Stimulated activated naive B cell treated with anti-CD40 and anti-IgM and Interleukin-4, amounts not matched to agents 10 μg/mL and 1 μg/mL and 100 μg/mL, for 72 hours (primary cell): Measurements from ENCODE around the gene NDST1.
"Not testable (repeated sequence)": the region's sequence is repeated elsewhere in the genome, so short reads cannot be mapped to it uniquely, and the experiment has no call there.

Experiments
- ATAC-seq, 2 donors: fragments of 150-1000 bp; cut with Tn5 transposase; replicated peaks; 2 replicates each; pipeline ENCODE4 v1.10.0; 2021; ENCODE audit warnings: moderate library complexity in 1 of 2
- DNase-seq: peaks from one replicate; pipeline ENCODE4 v3.0.0; 2021
- H3K27ac Mint-ChIP-seq: one replicate; pipeline ENCODE4 v1.8.0; 2022; ENCODE audit warnings: mild to moderate bottlenecking, mixed read lengths
- H3K27me3 Mint-ChIP-seq, 2 donors: one replicate each; pipeline ENCODE4 v1.8.0; 2022; ENCODE audit warnings: mixed read lengths in 2 of 2
- H3K36me3 Mint-ChIP-seq, 2 donors: one replicate each; pipeline ENCODE4 v1.8.0; 2022; ENCODE audit warnings: mixed read lengths in 2 of 2, mild to moderate bottlenecking in 1 of 2
- H3K4me1 Mint-ChIP-seq, 2 donors: one replicate each; pipeline ENCODE4 v1.8.0; 2022; ENCODE audit warnings: mixed read lengths in 2 of 2, mild to moderate bottlenecking in 1 of 2
- H3K4me3 Mint-ChIP-seq, 2 donors: one replicate each; pipeline ENCODE4 v1.8.0; 2022; ENCODE audit warnings: mild to moderate bottlenecking in 2 of 2, mixed read lengths in 2 of 2, moderate library complexity in 1 of 2
- H3K9me3 Mint-ChIP-seq, 2 donors: one replicate each; pipeline ENCODE4 v1.8.0; 2022; ENCODE audit warnings: mixed read lengths in 2 of 2, mild to moderate bottlenecking in 1 of 2

The NDST1 gene

GRCh38 chr5:150508277-150508640, 328 bp downstream of the NDST1 start:
- Mint-ChIP-seq H3K27ac (no peak overlapping the region), H3K9me3 (no peaks in the 10 kb centered on the region), H3K4me1 (peaks cover 5 to 13% of the 10 kb centered on the region in 2 donors), H3K4me3 (no peak overlapping the region), H3K27me3 (no peaks in the 10 kb centered on the region), H3K36me3 (no peaks in the 10 kb centered on the region)
- no peak for DNase-seq
- no peak for ATAC-seq

GRCh38 chr5:150508828-150509227, 897 bp downstream of the NDST1 start:
- no peak for DNase-seq
- H3K27me3 Mint-ChIP-seq = no peaks in the 10 kb centered on the region
- H3K4me1 Mint-ChIP-seq = peaks cover 5 to 13% of the 10 kb centered on the region in 2 donors
- H3K36me3 Mint-ChIP-seq = no peaks in the 10 kb centered on the region
- no peak overlapping the region for H3K4me3 Mint-ChIP-seq
- no peak for ATAC-seq
- no peaks in the 10 kb centered on the region for H3K9me3 Mint-ChIP-seq
- H3K27ac Mint-ChIP-seq = no peak overlapping the region

- Mint-ChIP-seq H3K4me3 (no peak overlapping the region), H3K9me3 (no peaks in the 10 kb centered on the region), H3K36me3 (no peaks in the 10 kb centered on the region), H3K4me1 (peaks cover 5 to 13% of the 10 kb centered on the region in 2 donors), H3K27ac (no peak overlapping the region), H3K27me3 (no peaks in the 10 kb centered on the region)
- ATAC-seq (no peak), DNase-seq (no peak)
These were observed 2.1 kb downstream of the NDST1 start for GRCh38 chr5:150509992-150510391.

- Mint-ChIP-seq H3K4me3 (no peak overlapping the region), H3K27me3 (no peaks in the 10 kb centered on the region), H3K27ac (no peak overlapping the region), H3K36me3 (no peaks in the 10 kb centered on the region), H3K9me3 (no peaks in the 10 kb centered on the region), H3K4me1 (peaks cover 5 to 13% of the 10 kb centered on the region in 2 donors)
- DNase-seq (no peak), ATAC-seq (no peak)
These were observed 2.7 kb downstream of the NDST1 start for GRCh38 chr5:150510460-150511263.

- H3K27ac Mint-ChIP-seq = no peak overlapping the region
- H3K36me3 Mint-ChIP-seq = no peaks in the 10 kb centered on the region
- no peak overlapping the region for H3K4me3 Mint-ChIP-seq
- no peaks in the 10 kb centered on the region for H3K27me3 Mint-ChIP-seq
- ATAC-seq = no peak
- no peak for DNase-seq
- H3K4me1 Mint-ChIP-seq = peaks cover 5 to 13% of the 10 kb centered on the region in 2 donors
- no peaks in the 10 kb centered on the region for H3K9me3 Mint-ChIP-seq
These were observed 3.8 kb downstream of the NDST1 start for GRCh38 chr5:150511578-150512367.

GRCh38 chr5:150512368-150512747, 4.4 kb downstream of the NDST1 start:
- DNase-seq (no peak), ATAC-seq (no peak)
- Mint-ChIP-seq H3K9me3 (no peaks in the 10 kb centered on the region), H3K27me3 (no peaks in the 10 kb centered on the region), H3K36me3 (no peaks in the 10 kb centered on the region), H3K4me1 (peaks cover 5 to 11% of the 10 kb centered on the region in 2 donors), H3K27ac (no peak overlapping the region), H3K4me3 (no peak overlapping the region)

GRCh38 chr5:150513375-150514309, 5.7 kb downstream of the NDST1 start:
- Mint-ChIP-seq H3K4me3 (no peak overlapping the region), H3K4me1 (peaks cover 3 to 7% of the 10 kb centered on the region in 2 donors), H3K27ac (peak overlapping the region; percentile 22), H3K27me3 (no peaks in the 10 kb centered on the region), H3K36me3 (no peaks in the 10 kb centered on the region), H3K9me3 (no peaks in the 10 kb centered on the region)
- ATAC-seq = no peak
- no peak for DNase-seq

- H3K4me3 Mint-ChIP-seq = no peak overlapping the region
- no peaks in the 10 kb centered on the region for H3K9me3 Mint-ChIP-seq
- no peak overlapping the region for H3K27ac Mint-ChIP-seq
- ATAC-seq = no peak
- no peaks in the 10 kb centered on the region for H3K27me3 Mint-ChIP-seq
- no peak for DNase-seq
- peaks cover 3 to 7% of the 10 kb centered on the region in 2 donors for H3K4me1 Mint-ChIP-seq
- H3K36me3 Mint-ChIP-seq = no peaks in the 10 kb centered on the region
These were observed 6.8 kb downstream of the NDST1 start for GRCh38 chr5:150514708-150515211.

- no peak for ATAC-seq
- no peaks in the 10 kb centered on the region for H3K9me3 Mint-ChIP-seq
- H3K4me1 Mint-ChIP-seq = peaks cover 3 to 7% of the 10 kb centered on the region in 2 donors
- H3K36me3 Mint-ChIP-seq = no peaks in the 10 kb centered on the region
- H3K4me3 Mint-ChIP-seq = no peak overlapping the region
- DNase-seq = no peak
- H3K27ac Mint-ChIP-seq = no peak overlapping the region
- H3K27me3 Mint-ChIP-seq = no peaks in the 10 kb centered on the region
These were observed 7.5 kb downstream of the NDST1 start for GRCh38 chr5:150515446-150515845.

GRCh38 chr5:150516011-150516410, 8.1 kb downstream of the NDST1 start:
- ATAC-seq (no peak), DNase-seq (no peak)
- Mint-ChIP-seq H3K4me1 (peaks cover 3 to 7% of the 10 kb centered on the region in 2 donors), H3K27me3 (no peaks in the 10 kb centered on the region), H3K27ac (no peak overlapping the region), H3K9me3 (no peaks in the 10 kb centered on the region), H3K4me3 (no peak overlapping the region), H3K36me3 (no peaks in the 10 kb centered on the region)

- Mint-ChIP-seq H3K4me3 (no peak overlapping the region), H3K27me3 (no peaks in the 10 kb centered on the region), H3K27ac (no peak overlapping the region), H3K36me3 (no peaks in the 10 kb centered on the region), H3K4me1 (peaks cover 0 to under 1% of the 10 kb centered on the region in 2 donors), H3K9me3 (no peaks in the 10 kb centered on the region)
- DNase-seq = no peak
- ATAC-seq = no peak
These were observed 9.6 kb downstream of the NDST1 start for GRCh38 chr5:150517272-150518152.

- H3K4me1 Mint-ChIP-seq = not testable (repeated sequence)
These were observed 11.0 kb downstream of the NDST1 start for GRCh38 chr5:150518712-150519559.

GRCh38 chr5:150519560-150519945, 11.6 kb downstream of the NDST1 start:
- H3K9me3 Mint-ChIP-seq = no peaks in the 10 kb centered on the region
- no peak overlapping the region for H3K27ac Mint-ChIP-seq
- DNase-seq (no peak), ATAC-seq (no peak)
- H3K4me3 Mint-ChIP-seq = no peak overlapping the region
- H3K36me3 Mint-ChIP-seq = no peaks in the 10 kb centered on the region
- no peaks in the 10 kb centered on the region for H3K27me3 Mint-ChIP-seq
- H3K4me1 Mint-ChIP-seq = peaks cover 0 to 2% of the 10 kb centered on the region in 2 donors

More at GRCh38 chr5:150518712-150519559, 11.0 kb downstream of the NDST1 start:
- H3K9me3 Mint-ChIP-seq, ATAC-seq, DNase-seq, H3K27me3 Mint-ChIP-seq, H3K36me3 Mint-ChIP-seq, H3K4me3 Mint-ChIP-seq: not testable (repeated sequence)
- H3K27ac Mint-ChIP-seq = peak overlapping the region; percentile 7
